Nephron (organoid): Measurements from ENCODE around the gene MAP3K5.
A peak's percentile ranks its signal among the peaks of the same experiment; 100 is the strongest.
"Not testable (repeated sequence)": the region's sequence is repeated elsewhere in the genome, so short reads cannot be mapped to it uniquely, and the experiment has no call there.

Source experiments
- H3K27ac Mint-ChIP-seq, 3 experiments: 2 replicates each; pipeline ENCODE4 v1.8.0; 2020; ENCODE audit warnings: mixed read lengths in 3 of 3, mild to moderate bottlenecking in 2 of 3, moderate library complexity in 1 of 3
- H3K27me3 Mint-ChIP-seq: 2 replicates; pipeline ENCODE4 v1.8.0; 2021; ENCODE audit warnings: low read depth, mild to moderate bottlenecking, moderate library complexity, mixed read lengths
- H3K36me3 Mint-ChIP-seq: 2 replicates; pipeline ENCODE4 v1.8.0; 2020; ENCODE audit warnings: low read depth, mixed read lengths
- H3K4me1 Mint-ChIP-seq: 2 replicates; pipeline ENCODE4 v1.8.0; 2020; ENCODE audit warnings: mixed read lengths
- H3K4me3 Mint-ChIP-seq, 3 experiments: 2 replicates each; pipeline ENCODE4 v1.8.0; 2020; ENCODE audit warnings: mild to moderate bottlenecking in 3 of 3, mixed read lengths in 3 of 3, moderate library complexity in 2 of 3
- H3K9me3 Mint-ChIP-seq: 2 replicates; pipeline ENCODE4 v1.8.0; 2020; ENCODE audit warnings: mixed read lengths
- TF ChIP-seq, protein P1 (sequence below), 3 experiments: fragments of 200-600 bp; sonication (generic); IDR thresholded peaks; one replicate each; pipeline ENCODE4 v1.5.0; 2021; ENCODE audit warnings: antibody characterized with exemption in 3 of 3; ENCODE audit not compliant: unreplicated experiment in 3 of 3

Gene MAP3K5

DNA sequence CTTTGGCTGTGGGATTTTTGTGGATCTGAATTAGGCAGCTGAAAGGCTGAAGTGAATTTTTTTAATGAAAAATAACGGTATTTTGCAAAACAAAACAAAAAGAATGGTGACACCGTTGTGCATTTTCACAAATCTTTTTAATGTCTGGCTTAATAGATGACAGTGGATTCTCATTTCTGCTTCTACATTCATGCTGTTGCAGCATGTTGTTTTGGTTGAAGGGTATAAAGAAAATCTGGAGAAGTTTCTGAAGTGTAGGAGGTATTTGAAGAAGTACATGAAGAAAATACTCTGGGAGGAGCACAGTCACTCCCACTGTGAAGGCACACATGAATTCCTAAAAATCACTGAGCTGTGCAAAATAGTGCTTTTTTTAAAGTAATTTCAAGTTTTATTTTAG, 3.1 kb upstream of the MAP3K5 start:
- H3K4me3 Mint-ChIP-seq, result peak overlapping the region in 1 of 3 experiments; percentile 33
- peak overlapping the region in 1 of 3 experiments; percentile 64 for H3K27ac Mint-ChIP-seq
- H3K36me3 Mint-ChIP-seq, result no peaks in the 10 kb centered on the region
- peaks cover 16% of the 10 kb centered on the region for H3K4me1 Mint-ChIP-seq
- H3K27me3 Mint-ChIP-seq, result peaks cover 22% of the 10 kb centered on the region
- TF ChIP-seq, protein P1, sequence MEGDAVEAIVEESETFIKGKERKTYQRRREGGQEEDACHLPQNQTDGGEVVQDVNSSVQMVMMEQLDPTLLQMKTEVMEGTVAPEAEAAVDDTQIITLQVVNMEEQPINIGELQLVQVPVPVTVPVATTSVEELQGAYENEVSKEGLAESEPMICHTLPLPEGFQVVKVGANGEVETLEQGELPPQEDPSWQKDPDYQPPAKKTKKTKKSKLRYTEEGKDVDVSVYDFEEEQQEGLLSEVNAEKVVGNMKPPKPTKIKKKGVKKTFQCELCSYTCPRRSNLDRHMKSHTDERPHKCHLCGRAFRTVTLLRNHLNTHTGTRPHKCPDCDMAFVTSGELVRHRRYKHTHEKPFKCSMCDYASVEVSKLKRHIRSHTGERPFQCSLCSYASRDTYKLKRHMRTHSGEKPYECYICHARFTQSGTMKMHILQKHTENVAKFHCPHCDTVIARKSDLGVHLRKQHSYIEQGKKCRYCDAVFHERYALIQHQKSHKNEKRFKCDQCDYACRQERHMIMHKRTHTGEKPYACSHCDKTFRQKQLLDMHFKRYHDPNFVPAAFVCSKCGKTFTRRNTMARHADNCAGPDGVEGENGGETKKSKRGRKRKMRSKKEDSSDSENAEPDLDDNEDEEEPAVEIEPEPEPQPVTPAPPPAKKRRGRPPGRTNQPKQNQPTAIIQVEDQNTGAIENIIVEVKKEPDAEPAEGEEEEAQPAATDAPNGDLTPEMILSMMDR (IDR thresholded peaks at IDR 0.05; ENCODE audit: unreplicated experiment in 3 of 3), result no peak
- peaks cover 6% of the 10 kb centered on the region for H3K9me3 Mint-ChIP-seq

DNA sequence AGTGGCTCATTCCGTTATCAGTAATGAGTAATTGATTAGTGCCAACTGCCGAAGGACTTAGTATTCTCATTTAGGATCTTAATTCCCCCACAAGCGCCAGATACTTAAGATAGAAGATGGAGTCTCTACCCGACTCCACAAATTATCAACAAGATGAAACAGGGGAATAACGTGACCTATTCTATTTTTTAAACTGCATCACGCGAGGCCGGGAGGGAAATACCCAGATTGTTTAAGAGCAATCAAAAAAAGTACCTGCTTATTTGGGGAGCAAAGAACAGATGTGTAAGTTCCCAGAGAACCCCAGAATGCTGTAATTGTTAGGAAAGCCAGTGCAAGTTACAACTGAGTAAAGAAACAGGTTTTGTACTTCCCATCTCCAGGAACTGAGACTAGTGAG, 1.1 kb upstream of the MAP3K5 start:
- TF ChIP-seq, protein P1 (IDR thresholded peaks at IDR 0.05; ENCODE audit: unreplicated experiment in 3 of 3), result no peak
- peaks cover 33% of the 10 kb centered on the region for H3K27me3 Mint-ChIP-seq
- H3K4me1 Mint-ChIP-seq, result peaks cover 17% of the 10 kb centered on the region
- no peaks in the 10 kb centered on the region for H3K36me3 Mint-ChIP-seq
- peak overlapping the region; percentile 94 to 96 (median 94) for H3K4me3 Mint-ChIP-seq
- peaks cover 6% of the 10 kb centered on the region for H3K9me3 Mint-ChIP-seq
- no peak overlapping the region for H3K27ac Mint-ChIP-seq

DNA sequence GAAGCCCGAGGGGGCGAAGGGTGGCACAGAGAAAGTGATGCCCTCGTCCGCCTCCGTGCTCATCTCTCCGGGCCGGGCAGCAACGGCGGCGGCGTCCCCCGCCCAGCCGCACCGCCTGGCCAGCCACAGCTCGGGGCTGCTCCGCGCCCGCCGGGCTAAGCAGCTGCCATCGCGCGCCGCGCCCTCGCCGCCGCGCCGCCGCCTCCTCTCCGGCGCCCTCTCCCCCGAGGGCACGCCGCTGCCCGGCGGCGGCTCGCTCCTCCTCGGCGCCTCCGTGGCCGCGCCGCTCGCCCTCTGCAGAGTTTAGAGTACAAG, 225 bp downstream of the MAP3K5 start:
- TF ChIP-seq, protein P1 (IDR thresholded peaks at IDR 0.05; ENCODE audit: unreplicated experiment in 3 of 3), result no peak
- peaks cover 42% of the 10 kb centered on the region for H3K27me3 Mint-ChIP-seq
- H3K36me3 Mint-ChIP-seq, result no peaks in the 10 kb centered on the region
- no peak overlapping the region for H3K27ac Mint-ChIP-seq
- H3K9me3 Mint-ChIP-seq, result no peaks in the 10 kb centered on the region
- peaks cover 17% of the 10 kb centered on the region for H3K4me1 Mint-ChIP-seq
- peak overlapping the region; percentile 94 to 96 (median 94) for H3K4me3 Mint-ChIP-seq

DNA sequence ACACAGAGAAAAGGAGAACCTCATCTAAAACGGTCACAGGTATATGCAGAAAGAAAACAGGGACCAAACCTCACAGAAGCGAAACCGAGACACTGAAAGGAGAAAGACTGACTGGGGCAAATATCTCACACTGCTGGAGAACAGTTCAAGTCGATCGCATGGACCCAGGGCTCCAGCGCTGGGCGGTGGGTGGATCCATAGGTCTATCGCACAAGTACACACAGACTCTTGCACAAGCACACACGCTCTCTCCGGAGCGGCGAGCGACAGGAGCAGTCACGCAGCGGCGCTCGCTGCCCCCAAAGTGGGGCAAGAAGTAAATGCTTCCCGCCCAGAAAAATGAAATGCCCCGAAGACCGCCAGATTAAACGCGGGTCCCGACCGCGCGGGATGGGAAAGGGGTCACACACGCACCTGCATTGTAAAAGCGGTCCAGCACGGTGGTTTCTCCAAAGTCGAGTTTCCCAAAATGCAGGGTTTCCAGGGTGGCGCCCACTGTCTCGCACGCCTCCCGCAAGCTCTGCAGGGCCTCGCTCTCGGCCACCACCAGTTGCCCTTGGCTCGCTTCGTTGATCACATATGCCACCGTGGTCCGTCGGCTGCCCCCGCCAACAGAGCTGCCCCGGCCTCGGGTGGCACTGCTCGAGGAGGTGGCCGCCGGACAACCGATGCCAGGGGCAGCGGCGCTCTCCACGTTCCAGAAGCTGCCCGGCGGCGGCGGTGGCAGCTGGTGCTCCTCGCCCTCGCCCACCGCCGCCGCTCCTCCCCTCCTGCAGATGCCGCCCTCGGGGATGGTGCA, 782 bp downstream of the MAP3K5 start:
- Mint-ChIP-seq H3K4me1 (peaks cover 17% of the 10 kb centered on the region), H3K27ac (peak overlapping the region; percentile 21 to 45 (median 36)), H3K27me3 (peaks cover 42% of the 10 kb centered on the region), H3K36me3 (no peaks in the 10 kb centered on the region), H3K4me3 (peak overlapping the region; percentile 84 to 91 (median 86)), H3K9me3 (no peaks in the 10 kb centered on the region)
- TF ChIP-seq, protein P1 (IDR thresholded peaks at IDR 0.05; ENCODE audit: unreplicated experiment in 3 of 3), result no peak

GRCh38 chr6:136790411-136791295, 1.6 kb downstream of the MAP3K5 start:
- Mint-ChIP-seq H3K27me3 (peaks cover 44% of the 10 kb centered on the region), H3K4me3 (peak overlapping the region; percentile 84 to 91 (median 86)), H3K36me3 (no peaks in the 10 kb centered on the region), H3K4me1 (peaks cover 17% of the 10 kb centered on the region), H3K27ac (peak overlapping the region; percentile 21 to 45 (median 36)), H3K9me3 (no peaks in the 10 kb centered on the region)
- TF ChIP-seq, protein P1 (IDR thresholded peaks at IDR 0.05; ENCODE audit: unreplicated experiment in 3 of 3), result no peak

DNA sequence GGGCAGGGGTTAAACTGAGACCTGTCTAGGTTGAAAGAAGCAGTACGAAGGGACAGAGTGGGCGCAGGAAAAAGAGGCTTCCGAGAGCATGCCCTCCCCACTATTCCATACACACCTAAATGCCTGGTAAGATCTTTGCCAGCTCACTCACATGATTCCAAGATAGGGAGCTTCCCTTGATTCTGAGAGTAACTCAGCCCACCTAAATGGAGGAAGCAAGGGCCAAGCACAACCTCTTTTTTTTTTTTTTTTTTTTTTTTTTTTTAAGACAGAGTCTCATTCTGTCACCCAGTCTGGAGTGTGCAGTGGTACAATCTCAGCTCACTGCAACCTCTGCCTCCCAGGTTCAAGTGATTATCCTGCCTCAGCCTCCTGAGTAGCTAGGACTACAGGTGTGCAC, 2.8 kb downstream of the MAP3K5 start:
- H3K27ac Mint-ChIP-seq, H3K9me3 Mint-ChIP-seq, H3K4me3 Mint-ChIP-seq, H3K36me3 Mint-ChIP-seq: not testable (repeated sequence)
- Mint-ChIP-seq H3K4me1 (peaks cover 17% of the 10 kb centered on the region), H3K27me3 (peaks cover 49% of the 10 kb centered on the region)
